HG03457 (cell line): ENCODE measurements around the gene TTI1.

Experiments
- ATAC-seq: cut with Tn5 transposase; IDR thresholded peaks from one replicate; pipeline ENCODE4 v1.9.1; 2021; ENCODE audit warnings: moderate number of reproducible peaks; ENCODE audit not compliant: unreplicated experiment

Gene TTI1

GRCh38 chr20:38055294-38055693 lies 22.0 kb upstream of the TTI1 start:
- no peak for ATAC-seq

GRCh38 chr20:38054647-38055046 lies 21.4 kb upstream of the TTI1 start:
- ATAC-seq, result no peak

GRCh38 chr20:38052870-38053269 lies 19.6 kb upstream of the TTI1 start:
- ATAC-seq, result no peak

GRCh38 chr20:38050686-38051085 lies 17.4 kb upstream of the TTI1 start:
- ATAC-seq, result no peak

GRCh38 chr20:38049800-38050199 lies 16.5 kb upstream of the TTI1 start:
- no peak for ATAC-seq

GRCh38 chr20:38046572-38046971 lies 13.3 kb upstream of the TTI1 start:
- no peak for ATAC-seq

- no peak for ATAC-seq
These were observed 11.4 kb upstream of the TTI1 start for GRCh38 chr20:38044685-38045084.

GRCh38 chr20:38043512-38044300 lies 10.4 kb upstream of the TTI1 start:
- ATAC-seq, result no peak

GRCh38 chr20:38040276-38040675 lies 7.0 kb upstream of the TTI1 start:
- ATAC-seq, result no peak

GRCh38 chr20:38036366-38036765 lies 3.1 kb upstream of the TTI1 start:
- no peak for ATAC-seq

- ATAC-seq, result no peak
These were observed 1.7 kb upstream of the TTI1 start for GRCh38 chr20:38034961-38035360.

GRCh38 chr20:38034108-38034649 lies 923 bp upstream of the TTI1 start:
- no peak for ATAC-seq

- peak; percentile 16 for ATAC-seq
These were observed 499 bp downstream of the TTI1 start for GRCh38 chr20:38032585-38033329.

GRCh38 chr20:38031957-38032356 lies 1.3 kb downstream of the TTI1 start:
- no peak for ATAC-seq

GRCh38 chr20:38029453-38029852 lies 3.8 kb downstream of the TTI1 start:
- ATAC-seq, result no peak

GRCh38 chr20:38024496-38024895 lies 8.8 kb downstream of the TTI1 start:
- ATAC-seq, result no peak

- ATAC-seq, result no peak
These were observed 9.9 kb downstream of the TTI1 start for GRCh38 chr20:38023181-38024001.

GRCh38 chr20:38021087-38021772 lies 12.0 kb downstream of the TTI1 start:
- ATAC-seq, result no peak

- no peak for ATAC-seq
These were observed 14.9 kb downstream of the TTI1 start for GRCh38 chr20:38018385-38018784.

GRCh38 chr20:38017959-38018358 lies 15.3 kb downstream of the TTI1 start:
- ATAC-seq, result no peak

GRCh38 chr20:38013887-38014286 lies 19.4 kb downstream of the TTI1 start:
- ATAC-seq, result no peak
